GM12878 (cell line): ENCODE results near the gene OAS1. TPM values are rescaled to one million over a fixed set of nuclear protein-coding genes. Genes with fewer than 3 reads are reported as not detected.

Experiments
- ATAC-seq: fragments of 200-7000 bp; cut with Tn5 transposase; 3 replicates; pipeline ENCODE4 v1.9.1; 2020; ENCODE audit warnings: mild to moderate bottlenecking, moderate library complexity
- BruUV-seq: library from RNA; stranded (reverse); fragments of 400-500 nt; replicated peaks from 2 replicates; lab custom pipeline; 2021; lab: Mats Ljungman, UMichigan
- CTCF ChIA-PET: fragments of 300-600 bp; sonication (Branson Sonifier 250); formaldehyde crosslinking; extraction: SDS; loops from one replicate; lab custom pipeline; 2021; ENCODE audit warnings: inconsistent platforms; lab: Yijun Ruan, JAX
- POLR2A ChIA-PET: fragments of 350-600 bp; formaldehyde crosslinking; extraction: SDS; loops from one replicate; lab custom pipeline; 2021; ENCODE audit warnings: inconsistent platforms; lab: Charles Lee
- RAD21 ChIA-PET: fragments of 300-600 bp; sonication (Branson Sonifier 250); formaldehyde crosslinking; loops from one replicate; lab custom pipeline; 2023; ENCODE audit warnings: antibody characterized with exemption; ENCODE audit not compliant: unreplicated experiment; lab: Charles Lee
- SMC1A ChIA-PET: fragments of 300-600 bp; sonication (Branson Sonifier 250); formaldehyde crosslinking; loops from one replicate; lab custom pipeline; 2023; ENCODE audit not compliant: unreplicated experiment, uncharacterized antibody; lab: Charles Lee
- DNase-seq: peaks from one replicate; pipeline ENCODE4 v3.0.0-alpha.2; 2011; ENCODE audit warnings: low read depth, low spot score
- FAIRE-seq: peaks from 3 replicates; lab custom pipeline; 2011; peaks lifted over from hg19 to GRCh38; lab: Jason Lieb, UNC
- H2AFZ ChIP-seq: 2 replicates; pipeline ENCODE4 v1.6.0; 2011; ENCODE audit warnings: low read depth, low read length, control low read depth; ENCODE audit not compliant: control insufficient read depth
- H3K27ac ChIP-seq: 2 replicates; pipeline ENCODE4 v1.5.1; 2011; ENCODE audit warnings: control low read depth; ENCODE audit not compliant: control insufficient read depth, insufficient read depth
- H3K27me3 ChIP-seq, 2 experiments: replicated peaks in 1 of 2; 2 replicates each; pipeline versions ENCODE4 v1.6.0 to v1.6.1; 2011; ENCODE audit warnings: low read length in 1 of 2; ENCODE audit not compliant: control insufficient read depth in 2 of 2, insufficient read depth in 2 of 2
- H3K36me3 ChIP-seq, 2 experiments: 2 replicates each; pipeline ENCODE4 v1.5.1; 2011; ENCODE audit warnings: low read length in 1 of 2; ENCODE audit not compliant: control insufficient read depth in 2 of 2, insufficient read depth in 2 of 2
- H3K4me1 ChIP-seq: 2 replicates; pipeline ENCODE4 v1.6.1; 2011; ENCODE audit warnings: mild to moderate bottlenecking, low read length, moderate library complexity, mixed read lengths; ENCODE audit not compliant: control insufficient read depth, insufficient read depth
- H3K4me2 ChIP-seq: 2 replicates; pipeline ENCODE4 v1.6.0; 2011; ENCODE audit warnings: control low read depth; ENCODE audit not compliant: control insufficient read depth, insufficient read depth
- H3K4me3 ChIP-seq: fragments of 200-600 bp; sonication (generic); 2 replicates; pipeline ENCODE4 v1.5.1; 2016
- H3K79me2 ChIP-seq: 2 replicates; pipeline ENCODE4 v1.6.0; 2011; ENCODE audit warnings: low read length; ENCODE audit not compliant: control insufficient read depth, insufficient read depth
- H3K9ac ChIP-seq: 2 replicates; pipeline ENCODE4 v1.8.0; 2011; ENCODE audit warnings: low read length, control low read depth, mixed read lengths; ENCODE audit not compliant: control insufficient read depth, insufficient read depth
- H3K9me3 ChIP-seq: replicated peaks from 3 replicates; pipeline ENCODE4 v1.5.1; 2011; ENCODE audit warnings: mild to moderate bottlenecking, low read length; ENCODE audit not compliant: control insufficient read depth, insufficient read depth
- H4K20me1 ChIP-seq: 2 replicates; pipeline ENCODE4 v1.6.0; 2011; ENCODE audit not compliant: control insufficient read depth, insufficient read depth
- EZH2 ChIP-seq: IDR thresholded peaks from 2 replicates; pipeline ENCODE4 v1.6.1; 2012; ENCODE audit warnings: low read depth, mild to moderate bottlenecking, control low read depth, inconsistent platforms, low read length, borderline replicate concordance; ENCODE audit not compliant: control insufficient read depth
- POLR2A ChIP-seq: IDR thresholded peaks from 2 replicates; pipeline ENCODE4 v1.6.1; 2011; ENCODE audit warnings: low read depth, mild to moderate bottlenecking, low read length
- WGBS: methylation state at CpG from one replicate; pipeline ENCODE4 v1.1.6; 2016; ENCODE audit warnings: low lambda C conversion rate; ENCODE audit not compliant: insufficient replicate concordance, insufficient coverage; ENCODE audit errors: missing lambda C conversion rate; 5-methylcytosine and 5-hydroxymethylcytosine counted together
- in situ Hi-C: fragments of 300-500 bp; cut with MboI; formaldehyde crosslinking; loops from 9 replicates; pipeline ENCODE4 v1.14.3; 2018; ENCODE audit warnings: mixed read lengths
- intact Hi-C: fragments of 100-400 bp; cut with micrococcal nuclease; formaldehyde crosslinking; loops from one replicate; pipeline ENCODE4 v1.14.2; 2022; ENCODE audit not compliant: unreplicated experiment
- polyA plus RNA-seq, 11 experiments: library from polyadenylated mRNA; depleted of rRNA in 4 of 11; unstranded in 6 of 11; stranded (reverse) in 5 of 11; fragments of >200 nt; fragmentation: Nextera tagmentation in 4 of 11; fragmentation: Illumina TruSeq in 1 of 11; extraction: Ambion mirVana in 4 of 11; extraction: Trizol in 1 of 11; gene quantifications; 1 replicate in 1 of 11; 2 replicates in 10 of 11; pipeline versions ENCODE4 v1.2.1 to v1.2.3, GENCODE V29; 2011 to 2016; ENCODE audit warnings: inconsistent platforms in 2 of 11, missing spikeins in 2 of 11, low read depth in 1 of 11
- total RNA-seq, 4 experiments: library from RNA; depleted of rRNA in 3 of 4; stranded (reverse); fragments of >200 nt in 3 of 4; fragmentation: Illumina TruSeq in 1 of 4; extraction: Trizol in 1 of 4; gene quantifications; 2 replicates each; pipeline versions ENCODE4 v1.2.1 to v1.2.3, GENCODE V29; 2013 to 2021
- TF ChIP-seq, protein P1 (sequence below): fragments of 450-650 bp; conservative IDR thresholded peaks from 2 replicates; pipeline ENCODE4 v1.6.1; 2017; ENCODE audit warnings: mild to moderate bottlenecking, moderate library complexity

Gene OAS1
- total and polyA plus RNA-seq, 10 of the 15 experiments (the other 5 are each of a cell fraction or from before 2014, with no cell fraction given), result 44.7 to 287 (median 64.3) TPM

- no peak for TF ChIP-seq POLR2A
Measured at GRCh38 chr12:112961536-112961935, 54.8 kb downstream of the OAS1 start (continued).

DNA sequence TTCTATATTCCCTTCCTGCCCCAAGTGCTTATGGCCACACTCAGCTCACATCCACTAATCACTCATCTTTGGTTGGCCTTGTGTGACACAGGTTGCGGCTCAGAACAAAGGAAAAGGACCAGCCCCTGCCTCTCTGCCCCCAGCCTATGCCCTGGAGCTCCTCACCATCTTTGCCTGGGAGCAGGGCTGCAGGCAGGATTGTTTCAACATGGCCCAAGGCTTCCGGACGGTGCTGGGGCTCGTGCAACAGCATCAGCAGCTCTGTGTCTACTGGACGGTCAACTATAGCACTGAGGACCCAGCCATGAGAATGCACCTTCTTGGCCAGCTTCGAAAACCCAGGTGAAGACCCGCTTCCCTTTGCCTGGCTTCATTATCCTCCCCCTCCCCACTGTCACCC, 55.8 kb downstream of the OAS1 start:
- no peaks in the 10 kb centered on the region; the same call in 2 of the 3 replicates for H3K9me3 ChIP-seq
- H3K79me2 ChIP-seq, result no peaks in the 10 kb centered on the region
- H4K20me1 ChIP-seq, result no peaks in the 10 kb centered on the region
- H3K27me3 ChIP-seq, result no peaks in the 10 kb centered on the region
- no peak overlapping the region for H3K27ac ChIP-seq
- ChIA-PET POLR2A (no interaction called here), RAD21 (no interaction called here)
- ATAC-seq (no peak), DNase-seq (no peak), FAIRE-seq (no peak)
- WGBS, result 98% methylated on average over 7 of the region's 7 CpGs
- no TSS peak for BruUV-seq
- no peak overlapping the region for H3K4me2 ChIP-seq
- no peak overlapping the region for H3K4me3 ChIP-seq
- in situ Hi-C loops (no loop called here), intact Hi-C loops (no loop called here)
- TF ChIP-seq, protein P1, sequence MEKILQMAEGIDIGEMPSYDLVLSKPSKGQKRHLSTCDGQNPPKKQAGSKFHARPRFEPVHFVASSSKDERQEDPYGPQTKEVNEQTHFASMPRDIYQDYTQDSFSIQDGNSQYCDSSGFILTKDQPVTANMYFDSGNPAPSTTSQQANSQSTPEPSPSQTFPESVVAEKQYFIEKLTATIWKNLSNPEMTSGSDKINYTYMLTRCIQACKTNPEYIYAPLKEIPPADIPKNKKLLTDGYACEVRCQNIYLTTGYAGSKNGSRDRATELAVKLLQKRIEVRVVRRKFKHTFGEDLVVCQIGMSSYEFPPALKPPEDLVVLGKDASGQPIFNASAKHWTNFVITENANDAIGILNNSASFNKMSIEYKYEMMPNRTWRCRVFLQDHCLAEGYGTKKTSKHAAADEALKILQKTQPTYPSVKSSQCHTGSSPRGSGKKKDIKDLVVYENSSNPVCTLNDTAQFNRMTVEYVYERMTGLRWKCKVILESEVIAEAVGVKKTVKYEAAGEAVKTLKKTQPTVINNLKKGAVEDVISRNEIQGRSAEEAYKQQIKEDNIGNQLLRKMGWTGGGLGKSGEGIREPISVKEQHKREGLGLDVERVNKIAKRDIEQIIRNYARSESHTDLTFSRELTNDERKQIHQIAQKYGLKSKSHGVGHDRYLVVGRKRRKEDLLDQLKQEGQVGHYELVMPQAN, result no peak
- TF ChIP-seq, all 136 proteins: peak for 0
- H3K4me1 ChIP-seq, result no peaks in the 10 kb centered on the region; the same call in 1 of the 2 replicates
- no peak overlapping the region for H2AFZ ChIP-seq
- H3K36me3 ChIP-seq, result peaks cover 19 to 22% of the 10 kb centered on the region in 2 experiments
- ChIA-PET CTCF (interaction anchor here (1.4 kb wide), 1 partner anchor 30 kb away, joined by 5 read pairs; no protein-coding TSS in a partner anchor), SMC1A (no interaction called here)
- no peak overlapping the region for H3K9ac ChIP-seq

- no peak overlapping the region for H3K4me2 ChIP-seq
- WGBS, result 99% methylated on average over 14 of the region's 14 CpGs
- H3K9me3 ChIP-seq, result no peaks in the 10 kb centered on the region; the same call in 2 of the 3 replicates
- in situ Hi-C loops, result no loop called here
- H3K4me3 ChIP-seq, result no peak overlapping the region
- no peak overlapping the region for H3K27ac ChIP-seq
- intact Hi-C loops, result no loop called here
- no peak for DNase-seq
- no peaks in the 10 kb centered on the region for H3K79me2 ChIP-seq
- no peak overlapping the region for H3K9ac ChIP-seq
- SMC1A ChIA-PET, result no interaction called here
- FAIRE-seq, result no peak
- POLR2A ChIA-PET, result no interaction called here
- no peak overlapping the region for H2AFZ ChIP-seq
- CTCF ChIA-PET, result interaction anchor here (1.4 kb wide), 1 partner anchor 30 kb away, joined by 5 read pairs; no protein-coding TSS in a partner anchor
- RAD21 ChIA-PET, result no interaction called here
- TF ChIP-seq EZH2, result no peak
- TF ChIP-seq, all 136 proteins: peak for 0
- no peak for ATAC-seq
- H4K20me1 ChIP-seq, result no peaks in the 10 kb centered on the region
- H3K27me3 ChIP-seq, result no peaks in the 10 kb centered on the region
- no peaks in the 10 kb centered on the region; the same call in 1 of the 2 replicates for H3K4me1 ChIP-seq
- H3K36me3 ChIP-seq, result peaks cover 21 to 22% of the 10 kb centered on the region in 2 experiments
- BruUV-seq, result no TSS peak
Measured at GRCh38 chr12:112963227-112963861, 56.6 kb downstream of the OAS1 start.
